ENCODE results near the gene HOOK1.

DNA sequence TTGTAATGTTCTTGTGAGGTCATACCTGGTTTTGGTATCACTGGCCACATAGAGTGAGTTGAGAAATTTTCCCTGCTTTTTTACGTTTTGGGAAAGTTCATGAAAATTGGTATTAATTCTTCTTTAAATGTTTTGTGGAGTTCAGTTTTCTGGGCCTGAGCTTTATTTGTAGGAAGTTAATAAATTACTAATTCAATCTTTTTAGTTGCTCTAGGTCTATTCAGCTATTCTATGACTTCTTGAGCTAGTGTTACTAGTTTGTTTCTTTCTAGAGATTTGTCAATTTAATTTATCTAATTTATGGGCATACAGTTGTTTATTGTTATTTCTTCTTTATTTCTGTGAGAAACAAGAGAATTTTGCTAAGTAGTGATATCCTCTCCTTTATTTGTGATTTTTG, 37.4 kb downstream of the HOOK1 start:
- TF ChIP-seq, protein P1, sequence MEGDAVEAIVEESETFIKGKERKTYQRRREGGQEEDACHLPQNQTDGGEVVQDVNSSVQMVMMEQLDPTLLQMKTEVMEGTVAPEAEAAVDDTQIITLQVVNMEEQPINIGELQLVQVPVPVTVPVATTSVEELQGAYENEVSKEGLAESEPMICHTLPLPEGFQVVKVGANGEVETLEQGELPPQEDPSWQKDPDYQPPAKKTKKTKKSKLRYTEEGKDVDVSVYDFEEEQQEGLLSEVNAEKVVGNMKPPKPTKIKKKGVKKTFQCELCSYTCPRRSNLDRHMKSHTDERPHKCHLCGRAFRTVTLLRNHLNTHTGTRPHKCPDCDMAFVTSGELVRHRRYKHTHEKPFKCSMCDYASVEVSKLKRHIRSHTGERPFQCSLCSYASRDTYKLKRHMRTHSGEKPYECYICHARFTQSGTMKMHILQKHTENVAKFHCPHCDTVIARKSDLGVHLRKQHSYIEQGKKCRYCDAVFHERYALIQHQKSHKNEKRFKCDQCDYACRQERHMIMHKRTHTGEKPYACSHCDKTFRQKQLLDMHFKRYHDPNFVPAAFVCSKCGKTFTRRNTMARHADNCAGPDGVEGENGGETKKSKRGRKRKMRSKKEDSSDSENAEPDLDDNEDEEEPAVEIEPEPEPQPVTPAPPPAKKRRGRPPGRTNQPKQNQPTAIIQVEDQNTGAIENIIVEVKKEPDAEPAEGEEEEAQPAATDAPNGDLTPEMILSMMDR (IDR thresholded peaks at IDR 0.05; ENCODE audit: low read length) = no peak
- no peak for TF ChIP-seq EZH2 (optimal IDR thresholded peaks at IDR 0.05; ENCODE audit: low read depth, low read length)
